ENCODE measurements around the gene RPA3.

The RPA3 gene

GRCh38 chr7:7737674-7738073 lies 19.3 kb upstream of the RPA3 start:
- no peak overlapping the region for H3K4me3 ChIP-seq (ENCODE audit: low read depth, low read length)
- DNase-seq (ENCODE audit: low read depth), result no peak

- no peak overlapping the region for H3K4me3 ChIP-seq (ENCODE audit: low read depth, low read length)
- DNase-seq (ENCODE audit: low read depth), result no peak
These were observed 18.3 kb upstream of the RPA3 start for GRCh38 chr7:7736671-7737070.

DNA sequence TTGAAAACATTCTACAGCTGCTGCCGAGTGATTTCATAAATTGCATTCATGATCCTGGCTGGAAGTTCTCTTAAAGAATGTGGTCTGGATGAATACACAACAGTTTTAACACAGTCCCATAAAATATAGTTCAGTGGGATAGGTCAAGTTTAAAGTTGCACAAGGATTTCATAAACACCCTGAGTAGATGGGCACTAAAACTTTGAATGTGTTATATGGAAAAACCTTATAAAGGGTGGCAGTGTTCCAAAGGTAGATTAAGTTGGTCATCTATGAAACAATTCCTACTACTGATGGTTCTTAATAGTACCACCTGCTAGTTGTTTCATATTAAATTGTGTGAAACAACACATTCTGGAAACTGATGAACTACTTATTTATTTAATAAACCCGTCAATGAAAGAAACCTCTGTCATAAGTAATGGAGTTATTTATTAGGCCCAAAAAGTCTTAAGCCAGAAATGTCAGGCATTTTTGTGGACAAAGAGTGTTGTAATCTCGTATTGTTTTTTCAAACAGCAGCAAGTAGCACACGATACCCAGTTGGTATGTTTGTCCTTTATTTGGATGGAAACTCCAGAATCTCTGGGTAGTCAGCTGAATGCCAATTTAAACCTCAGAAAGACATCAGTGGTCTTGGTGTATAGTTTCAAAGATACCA lies 14.3 kb upstream of the RPA3 start:
- DNase-seq (ENCODE audit: low read depth), result peak; percentile 57
- H3K4me3 ChIP-seq (ENCODE audit: low read depth, low read length), result no peak overlapping the region

DNA sequence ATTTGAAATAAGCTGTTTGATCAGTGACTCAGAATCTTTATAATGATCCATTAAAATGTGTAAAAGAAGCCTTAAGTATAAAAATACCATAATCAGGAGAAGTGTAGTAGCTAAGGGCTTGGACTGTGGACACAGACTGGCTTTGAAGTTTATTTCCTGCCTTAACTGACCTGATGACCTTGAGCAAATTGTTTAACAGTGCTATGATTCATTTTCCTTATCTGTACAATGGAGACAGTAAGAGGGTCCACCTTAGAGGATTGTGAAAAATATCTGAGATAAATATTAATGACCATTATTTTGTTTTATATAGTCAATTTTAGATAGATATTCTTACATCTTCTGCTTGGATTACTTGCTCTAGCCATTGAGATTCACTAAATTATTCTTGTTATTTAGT lies 13.3 kb upstream of the RPA3 start:
- DNase-seq (ENCODE audit: low read depth), result no peak
- H3K4me3 ChIP-seq (ENCODE audit: low read depth, low read length), result no peak overlapping the region

DNA sequence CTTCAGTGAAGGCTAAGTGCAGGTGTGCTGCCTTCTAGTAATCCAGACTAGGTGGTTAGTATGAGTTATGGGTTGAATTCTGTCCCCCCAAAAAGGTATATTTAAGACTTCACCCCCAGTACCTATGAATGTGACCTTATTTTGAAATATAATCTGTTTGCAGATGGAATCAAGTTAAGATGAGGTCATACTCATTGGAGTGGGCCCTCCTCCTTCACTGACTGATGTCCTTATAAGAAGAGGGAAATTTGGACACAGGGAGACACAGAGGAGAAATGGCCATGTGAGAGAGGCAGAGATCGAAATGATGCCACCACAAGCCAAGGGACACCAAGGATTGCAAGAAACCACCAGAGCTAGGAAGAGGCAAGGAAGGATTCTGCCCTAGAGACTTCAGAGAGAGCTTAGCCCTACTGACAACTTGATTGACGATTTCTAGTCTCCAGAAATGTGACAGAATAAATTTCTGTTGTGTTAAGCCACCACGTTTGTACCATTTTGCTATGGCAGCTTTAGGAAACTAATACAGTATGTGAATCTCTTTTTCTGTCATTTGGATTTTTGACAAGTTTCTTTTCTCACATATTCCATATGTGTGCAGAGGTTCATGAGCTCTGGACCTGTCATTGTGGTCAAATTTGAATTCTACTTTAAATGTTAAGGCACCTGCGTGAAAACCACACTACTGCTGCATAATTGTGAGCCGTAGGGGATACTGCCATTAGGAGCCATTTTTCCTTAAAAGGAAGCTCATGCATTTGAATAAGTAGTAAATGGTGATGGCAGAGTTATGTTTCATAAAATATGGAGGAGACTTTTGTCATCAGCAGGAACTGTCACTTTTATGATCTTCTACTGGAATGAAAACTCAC lies 2.6 kb upstream of the RPA3 start:
- H3K4me3 ChIP-seq (ENCODE audit: low read depth, low read length), result no peak overlapping the region
- no peak for DNase-seq (ENCODE audit: low read depth)

- DNase-seq (ENCODE audit: low read depth), result no peak
These were observed 1.8 kb upstream of the RPA3 start for GRCh38 chr7:7720193-7720592.

GRCh38 chr7:7719236-7719635 lies 829 bp upstream of the RPA3 start:
- no peak overlapping the region for H3K4me3 ChIP-seq (ENCODE audit: low read depth, low read length)
- DNase-seq (ENCODE audit: low read depth), result peak; percentile 96

More at GRCh38 chr7:7720193-7720592, 1.8 kb upstream of the RPA3 start:
- no peak overlapping the region for H3K4me3 ChIP-seq (ENCODE audit: low read depth, low read length)

DNA sequence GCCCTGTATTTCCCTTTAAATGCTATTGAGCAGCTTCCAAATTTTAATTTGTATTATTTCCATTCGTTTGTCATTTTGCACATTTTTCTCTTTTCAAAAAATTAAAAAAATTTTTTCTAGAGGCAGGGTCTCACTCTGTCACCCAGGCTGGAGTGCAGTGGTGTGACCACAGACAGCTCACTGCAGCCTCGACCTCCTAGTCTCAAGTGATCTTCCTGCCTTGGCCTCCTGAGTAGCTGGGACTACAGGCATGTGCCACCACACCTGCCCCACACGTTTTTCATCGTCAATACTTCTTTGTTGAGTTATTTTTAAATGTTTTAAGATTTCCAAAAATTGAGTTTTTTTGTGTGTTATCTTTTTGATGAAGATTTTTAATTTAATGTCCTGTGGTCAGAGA lies 4.7 kb downstream of the RPA3 start:
- H3K4me3 ChIP-seq (ENCODE audit: low read depth, low read length), result no peak overlapping the region
- DNase-seq (ENCODE audit: low read depth), result no peak

GRCh38 chr7:7710469-7710868 lies 7.9 kb downstream of the RPA3 start:
- no peak overlapping the region for H3K4me3 ChIP-seq (ENCODE audit: low read depth, low read length)
- no peak for DNase-seq (ENCODE audit: low read depth)

DNA sequence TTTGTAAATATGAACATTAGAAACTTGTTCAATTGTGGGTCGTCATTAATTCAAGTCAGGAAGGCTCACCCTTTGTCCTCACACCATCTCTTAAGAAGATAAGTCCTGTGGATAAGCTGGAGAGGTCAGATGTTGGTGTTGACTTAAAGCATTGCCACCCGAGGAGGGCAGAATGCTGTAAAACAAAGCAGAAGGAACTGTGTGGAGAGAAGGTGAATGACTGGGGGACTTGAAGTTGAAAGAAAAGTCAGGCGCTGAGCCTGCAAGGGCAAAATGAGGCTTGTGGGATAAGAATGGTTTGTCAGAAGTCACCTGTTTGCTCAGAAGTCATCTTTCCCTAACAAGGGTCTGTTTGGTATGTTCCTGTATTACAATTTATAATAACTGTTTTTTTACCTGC lies 9.1 kb downstream of the RPA3 start:
- DNase-seq (ENCODE audit: low read depth), result no peak
- H3K4me3 ChIP-seq (ENCODE audit: low read depth, low read length), result no peak overlapping the region

DNA sequence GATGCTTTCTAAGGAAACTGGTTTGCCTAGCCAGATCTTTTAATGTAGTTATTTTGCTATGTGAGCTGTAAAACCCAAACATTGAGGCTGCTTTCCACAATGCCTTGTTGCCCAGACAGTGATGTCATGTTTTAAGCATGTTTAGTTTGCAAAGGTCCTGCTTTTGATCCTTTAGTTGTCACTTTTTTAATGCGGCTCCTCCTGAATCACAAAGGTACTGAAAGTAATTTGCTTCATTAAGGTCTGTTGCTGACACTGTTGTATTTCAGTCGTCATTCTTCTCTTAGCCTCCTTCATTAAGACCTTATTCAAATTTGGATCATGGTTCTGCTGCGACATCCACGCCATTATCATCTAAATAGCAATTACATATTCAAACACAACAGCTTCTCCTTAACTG lies 10.6 kb downstream of the RPA3 start:
- DNase-seq (ENCODE audit: low read depth), result no peak
- H3K4me3 ChIP-seq (ENCODE audit: low read depth, low read length), result no peak overlapping the region

GRCh38 chr7:7707246-7707645 lies 11.2 kb downstream of the RPA3 start:
- no peak overlapping the region for H3K4me3 ChIP-seq (ENCODE audit: low read depth, low read length)

DNA sequence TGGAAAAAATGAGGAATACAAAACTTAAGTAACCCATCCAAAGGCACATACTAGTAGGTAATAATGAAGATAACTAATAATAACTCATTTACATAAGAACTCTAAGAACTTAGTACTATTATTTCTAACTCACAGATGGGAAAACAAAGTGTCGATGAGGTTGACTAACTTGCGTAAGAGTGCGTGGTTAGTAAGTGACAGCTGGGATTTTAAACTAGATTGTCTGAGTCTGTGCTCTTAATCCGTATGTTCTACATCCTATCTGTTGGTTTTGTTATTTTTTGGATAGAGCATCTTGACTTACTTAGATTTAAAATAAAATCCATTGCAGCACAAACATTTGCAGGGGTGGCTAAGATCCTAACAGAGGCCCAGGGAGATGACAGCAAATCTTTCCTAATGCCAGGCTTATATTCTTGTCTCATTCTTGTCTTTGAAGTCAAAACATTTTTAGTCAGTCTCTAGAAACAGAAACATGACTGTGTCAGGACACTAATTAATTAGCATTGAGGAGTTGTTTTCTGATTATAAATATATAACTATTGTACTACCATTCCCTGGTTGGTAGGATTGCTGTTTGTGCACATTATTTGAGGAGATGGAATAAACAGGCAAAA lies 11.7 kb downstream of the RPA3 start:
- no peak for DNase-seq (ENCODE audit: low read depth)
- H3K4me3 ChIP-seq (ENCODE audit: low read depth, low read length), result no peak overlapping the region

More at GRCh38 chr7:7707246-7707645, 11.2 kb downstream of the RPA3 start:
- DNase-seq (ENCODE audit: low read depth), result no peak

DNA sequence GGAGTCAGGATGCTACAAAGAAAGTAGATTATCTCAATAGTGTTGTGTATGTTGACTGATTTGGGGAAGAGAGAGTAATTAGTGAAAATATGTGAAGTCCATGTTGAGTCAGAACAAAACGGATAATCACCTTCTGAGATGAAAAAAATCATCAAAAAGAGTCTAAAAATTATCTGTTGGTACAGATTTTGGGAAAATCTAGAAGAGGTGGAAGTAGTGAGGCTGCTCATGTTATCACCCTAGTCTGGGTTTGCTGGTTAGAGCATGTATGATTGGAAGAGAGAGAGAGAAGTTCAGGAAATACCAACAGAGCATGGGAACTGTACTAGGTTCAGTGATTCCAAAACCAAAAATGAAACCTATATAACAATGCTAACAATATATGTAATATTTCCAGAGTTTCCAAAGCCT lies 12.3 kb downstream of the RPA3 start:
- H3K4me3 ChIP-seq (ENCODE audit: low read depth, low read length), result no peak overlapping the region
- no peak for DNase-seq (ENCODE audit: low read depth)

GRCh38 chr7:7705318-7705717 lies 13.1 kb downstream of the RPA3 start:
- no peak overlapping the region for H3K4me3 ChIP-seq (ENCODE audit: low read depth, low read length)
- no peak for DNase-seq (ENCODE audit: low read depth)

DNA sequence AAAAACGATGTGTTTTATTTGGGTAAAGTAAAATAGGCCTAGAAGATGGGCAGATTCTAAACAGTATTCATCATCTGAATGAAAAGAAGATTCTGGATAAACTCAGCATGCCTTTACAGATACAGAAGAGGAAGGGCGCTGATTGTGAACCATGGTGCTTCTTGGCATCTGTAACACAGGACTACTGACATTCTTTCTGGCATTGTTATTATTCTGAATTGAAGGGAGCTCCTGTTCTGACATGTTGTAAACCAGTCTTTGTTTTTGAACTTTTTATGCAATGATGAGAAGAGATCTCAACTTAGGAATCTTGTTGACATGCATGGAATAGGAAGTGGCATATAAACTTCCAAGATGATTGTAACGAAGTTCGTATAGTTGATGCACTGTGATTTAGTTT lies 13.5 kb downstream of the RPA3 start:
- DNase-seq (ENCODE audit: low read depth), result no peak
- no peak overlapping the region for H3K4me3 ChIP-seq (ENCODE audit: low read depth, low read length)

- DNase-seq (ENCODE audit: low read depth), result no peak
- no peak overlapping the region for H3K4me3 ChIP-seq (ENCODE audit: low read depth, low read length)
These were observed 15.0 kb downstream of the RPA3 start for GRCh38 chr7:7703427-7703826.

GRCh38 chr7:7702826-7703225 lies 15.6 kb downstream of the RPA3 start:
- no peak for DNase-seq (ENCODE audit: low read depth)
- H3K4me3 ChIP-seq (ENCODE audit: low read depth, low read length), result no peak overlapping the region

DNA sequence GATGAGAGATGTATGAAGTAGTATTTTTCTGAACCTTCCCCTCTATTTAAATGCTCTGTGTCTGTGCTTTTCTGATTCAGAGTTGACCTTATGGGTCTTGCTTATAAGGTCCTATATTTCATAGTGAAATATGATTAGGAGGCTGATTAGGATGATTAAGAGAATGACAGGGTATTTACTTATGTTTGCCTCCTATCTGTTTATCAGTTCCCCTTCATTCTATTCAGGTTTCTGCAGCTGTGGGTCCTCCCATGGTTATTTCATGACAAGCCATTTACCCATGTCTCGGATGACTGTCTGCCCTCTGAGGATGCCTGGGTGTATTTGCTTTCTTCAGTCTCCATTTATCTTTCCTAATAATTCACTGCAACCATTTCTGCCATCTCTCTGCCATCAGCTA lies 16.9 kb downstream of the RPA3 start:
- no peak for DNase-seq (ENCODE audit: low read depth)
- H3K4me3 ChIP-seq (ENCODE audit: low read depth, low read length), result no peak overlapping the region

DNA sequence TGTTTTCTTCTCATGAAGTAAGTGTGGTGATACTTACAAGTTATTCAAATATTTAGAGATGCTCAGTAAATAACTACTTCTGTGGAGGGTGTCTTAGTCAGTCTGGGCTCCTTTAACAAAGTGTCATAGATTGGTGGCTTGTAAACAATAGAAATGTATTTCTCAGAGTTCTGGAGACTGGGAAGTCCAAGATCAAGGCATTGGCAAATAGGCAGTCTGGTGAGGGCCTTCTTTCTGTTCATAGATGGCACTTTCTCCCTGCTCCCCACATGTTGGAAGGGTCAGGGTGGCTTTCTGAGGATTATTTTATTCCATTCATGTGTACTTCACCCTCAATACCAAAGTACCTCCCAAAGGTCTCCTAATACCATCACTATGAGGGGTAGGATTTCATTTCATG lies 18.4 kb downstream of the RPA3 start:
- no peak for DNase-seq (ENCODE audit: low read depth)
- H3K4me3 ChIP-seq (ENCODE audit: low read depth, low read length), result no peak overlapping the region

- H3K4me3 ChIP-seq (ENCODE audit: low read depth, low read length), result no peak overlapping the region
These were observed 19.0 kb downstream of the RPA3 start for GRCh38 chr7:7699380-7699779.

More at GRCh38 chr7:7699380-7699779, 19.0 kb downstream of the RPA3 start:
- no peak for DNase-seq (ENCODE audit: low read depth)
